ENCODE data around the gene THAP8.

THAP8 gene

GRCh38 chr19:35992907-35993765 is 60.9 kb downstream of the THAP8 start:
- no peak for DNase-seq

DNA sequence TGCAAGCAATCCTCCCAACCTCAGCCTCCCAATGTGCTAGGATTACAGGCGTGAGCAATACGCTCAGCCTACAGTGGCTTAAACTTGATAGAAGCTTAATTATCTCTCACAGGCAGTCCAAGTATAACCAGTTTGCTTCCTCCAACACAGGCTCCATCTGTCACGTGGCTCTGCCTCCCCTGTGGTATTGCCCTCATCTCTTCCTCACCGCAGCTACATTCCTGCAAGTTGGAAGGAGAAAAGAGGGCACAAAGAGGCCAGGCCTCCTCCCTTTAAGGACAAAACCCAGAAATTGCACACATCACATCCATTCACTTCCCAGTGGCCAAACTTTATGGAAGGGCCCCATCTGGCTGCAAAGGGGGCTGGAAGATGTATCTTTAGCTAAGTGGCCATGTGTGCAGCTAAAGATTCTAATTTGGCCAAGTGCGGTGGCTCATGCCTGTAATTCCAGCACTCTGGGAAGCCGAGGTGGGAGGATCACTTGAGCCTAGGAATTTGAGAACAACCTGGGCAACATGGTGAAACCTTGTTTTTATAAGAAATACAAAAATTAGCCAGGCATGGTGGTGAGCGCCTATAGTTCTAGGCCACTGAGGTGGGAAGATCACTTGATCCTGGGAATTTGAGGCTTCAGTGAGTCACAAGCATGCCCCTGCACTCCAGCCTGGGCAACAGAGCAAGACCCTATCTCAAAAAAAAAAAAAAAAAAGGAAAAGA is 62.2 kb downstream of the THAP8 start:
- DNase-seq, result no peak

DNA sequence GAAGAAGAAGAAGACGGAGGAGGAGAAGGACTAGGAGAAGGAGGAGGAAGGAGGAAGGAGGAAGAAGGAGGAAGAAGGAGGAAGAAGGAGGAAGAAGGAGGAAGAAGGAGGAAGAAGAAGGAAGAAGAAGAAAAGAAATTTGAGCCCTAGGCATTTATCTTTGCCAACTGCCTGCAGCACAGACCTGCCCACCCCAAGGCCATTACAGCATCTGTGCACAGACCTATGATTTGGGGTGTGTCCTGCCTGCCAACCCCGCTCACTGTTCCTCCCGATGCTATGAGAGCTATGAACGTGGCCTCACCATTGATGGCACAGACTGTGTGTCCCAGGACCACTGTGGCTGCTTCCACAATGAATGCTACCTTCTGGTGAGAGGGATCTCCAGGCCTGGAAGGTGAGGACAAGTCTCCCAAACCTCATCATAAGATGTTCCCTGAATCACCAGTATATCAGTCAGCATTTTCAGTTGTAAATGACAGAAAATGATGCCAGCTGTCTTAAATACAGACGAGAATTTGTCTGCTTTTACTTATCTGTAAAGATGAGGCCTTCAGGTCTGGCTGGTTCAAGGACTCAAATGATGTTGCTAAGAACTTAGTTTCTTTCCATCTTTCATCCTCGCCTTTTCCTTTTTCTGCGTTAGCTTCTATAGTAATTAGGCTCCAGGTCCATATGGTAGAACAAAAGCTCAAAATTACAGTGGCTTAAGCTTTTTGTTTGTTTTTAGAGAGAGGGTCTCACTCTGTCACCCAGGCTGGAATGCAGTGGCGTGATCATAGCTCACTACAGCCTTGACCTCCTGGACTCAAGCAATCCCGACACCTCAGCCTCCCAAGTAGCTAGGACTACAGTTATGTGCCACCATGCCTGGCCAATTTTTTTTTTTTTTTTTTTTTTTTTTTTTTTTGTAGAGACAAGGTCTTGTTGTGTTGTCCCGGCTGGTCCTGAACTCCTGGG is 63.0 kb downstream of the THAP8 start:
- no peak for DNase-seq

GRCh38 chr19:35990156-35990555 is 63.9 kb downstream of the THAP8 start:
- no peak for DNase-seq

DNA sequence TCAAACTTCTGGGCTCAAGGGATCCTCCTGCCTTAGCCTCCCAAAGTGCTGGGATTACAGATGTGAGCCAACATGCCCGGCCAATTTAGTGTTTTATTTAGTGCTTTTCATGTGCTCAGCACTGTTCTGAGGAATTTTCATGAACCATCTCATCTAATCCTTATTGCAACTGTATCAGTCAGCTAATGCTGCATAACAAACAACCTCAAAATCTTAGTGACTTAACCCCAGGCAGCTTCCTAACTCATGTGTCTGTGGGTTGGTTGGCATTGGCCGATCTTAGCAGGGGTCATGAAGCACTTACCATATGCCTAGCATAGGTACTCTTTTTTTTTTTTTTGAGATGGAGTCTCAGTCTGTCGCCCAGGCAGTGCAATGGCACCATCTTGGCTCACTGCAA is 65.3 kb downstream of the THAP8 start:
- DNase-seq, result no peak

- DNase-seq, result no peak
These were observed 66.6 kb downstream of the THAP8 start for GRCh38 chr19:35987571-35987896.

DNA sequence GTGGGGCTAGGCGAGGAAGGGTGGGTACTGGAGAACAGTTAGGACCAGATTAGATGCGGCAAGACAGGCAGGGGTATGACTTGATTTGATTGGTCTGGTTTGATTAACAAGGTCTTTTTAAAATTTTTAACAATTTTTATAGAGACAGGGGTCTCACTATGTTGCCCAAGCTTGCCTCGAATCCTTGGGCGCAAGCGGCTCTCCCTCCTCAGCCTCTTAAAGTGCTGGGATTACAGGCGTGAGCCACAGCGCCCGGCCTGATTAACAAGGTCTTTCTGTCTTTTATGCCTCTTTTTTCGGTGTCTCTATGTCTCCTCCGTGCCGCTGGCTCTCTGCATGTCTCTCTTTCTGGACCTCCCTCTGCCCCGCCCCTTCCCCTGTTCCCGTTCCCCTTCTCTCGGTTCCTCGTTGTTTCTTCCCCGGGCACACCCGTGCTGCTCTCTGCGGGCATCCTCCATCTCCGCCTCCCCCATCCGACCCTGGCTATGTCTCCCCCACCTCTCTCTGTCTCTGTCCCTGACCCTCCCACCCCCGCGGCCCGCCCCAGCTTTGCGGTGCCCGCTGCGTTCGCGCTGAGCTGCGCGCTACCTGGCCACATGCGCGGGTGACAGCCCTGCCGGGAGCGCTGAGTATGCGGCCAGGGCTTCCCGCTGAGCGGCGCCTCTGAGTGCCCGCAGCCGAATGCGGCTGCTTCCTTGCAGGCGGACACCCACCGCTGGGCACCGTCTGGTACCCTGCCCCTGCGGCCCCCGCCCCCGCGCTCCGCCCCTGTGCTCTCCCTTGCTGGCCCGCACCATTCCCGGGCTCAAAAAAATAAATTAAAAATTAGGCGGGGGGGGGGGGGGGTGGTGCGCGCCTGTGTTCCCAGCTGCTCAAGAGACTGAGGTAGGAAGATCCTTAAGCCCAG is 67.2 kb downstream of the THAP8 start:
- peak; percentile 13 to 46 for DNase-seq

- DNase-seq, result no peak
These were observed 68.0 kb downstream of the THAP8 start for GRCh38 chr19:35986111-35986510.
